ENCODE measurements around the gene GIGYF2. TPM values are rescaled to one million over a fixed set of nuclear protein-coding genes. Genes with fewer than 3 reads are reported as not detected.
A peak's percentile ranks its signal among the peaks of the same experiment; 100 is the strongest.
"Not testable (repeated sequence)": the region's sequence is repeated elsewhere in the genome, so short reads cannot be mapped to it uniquely, and the experiment has no call there.

The GIGYF2 gene
- total RNA-seq, 1 donor: 57.2 TPM

GRCh38 chr2:232842689-232843088, 145.6 kb downstream of the GIGYF2 start:
- H2AFZ ChIP-seq (ENCODE audit: low read length): no peak overlapping the region
- H3K27me3 ChIP-seq (ENCODE audit: insufficient read depth, low read length): no peaks in the 10 kb centered on the region
- DNase-seq (ENCODE audit: insufficient read length, low spot score, missing footprints): no peak
- H3K4me3 ChIP-seq (ENCODE audit: insufficient read depth, low read length): no peak overlapping the region
- peaks cover 10% of the 10 kb centered on the region for H3K4me1 ChIP-seq (ENCODE audit: insufficient read depth, low read length)
- H4K20me1 ChIP-seq (ENCODE audit: insufficient read depth, low read length): peaks cover 7% of the 10 kb centered on the region
- no peak overlapping the region for H3K27ac ChIP-seq (ENCODE audit: low read depth, low read length)
- no peak for TF ChIP-seq CTCF (IDR thresholded peaks at IDR 0.05; ENCODE audit: extremely low read depth, low read depth, low read length)
- peaks cover 58% of the 10 kb centered on the region for H3K36me3 ChIP-seq (ENCODE audit: insufficient read depth, low read length)
- no peaks in the 10 kb centered on the region for H3K9me3 ChIP-seq (ENCODE audit: low read depth, low read length)
- peaks cover 15% of the 10 kb centered on the region for H3K79me2 ChIP-seq (ENCODE audit: insufficient read depth, low read length)
- H3K4me2 ChIP-seq (ENCODE audit: insufficient read depth, low read length): no peak overlapping the region

- no peaks in the 10 kb centered on the region for H3K4me1 ChIP-seq (ENCODE audit: insufficient read depth, low read length)
- peaks cover 68% of the 10 kb centered on the region for H3K36me3 ChIP-seq (ENCODE audit: insufficient read depth, low read length)
- no peak overlapping the region for H3K27ac ChIP-seq (ENCODE audit: low read depth, low read length)
- H3K9me3 ChIP-seq (ENCODE audit: low read depth, low read length): no peaks in the 10 kb centered on the region
- peak; percentile 17 for TF ChIP-seq CTCF (IDR thresholded peaks at IDR 0.05; ENCODE audit: extremely low read depth, low read depth, low read length)
- peaks cover 6% of the 10 kb centered on the region for H3K79me2 ChIP-seq (ENCODE audit: insufficient read depth, low read length)
- no peak overlapping the region for H3K4me3 ChIP-seq (ENCODE audit: insufficient read depth, low read length)
- no peaks in the 10 kb centered on the region for H3K27me3 ChIP-seq (ENCODE audit: insufficient read depth, low read length)
- no peak overlapping the region for H3K4me2 ChIP-seq (ENCODE audit: insufficient read depth, low read length)
- no peak overlapping the region for H2AFZ ChIP-seq (ENCODE audit: low read length)
- DNase-seq (ENCODE audit: insufficient read length, low spot score, missing footprints): no peak
- no peaks in the 10 kb centered on the region for H4K20me1 ChIP-seq (ENCODE audit: insufficient read depth, low read length)
Measured at GRCh38 chr2:232843834-232844233, 146.7 kb downstream of the GIGYF2 start.

- Histone ChIP-seq H3K79me2 (ENCODE audit: insufficient read depth, low read length) (no peaks in the 10 kb centered on the region), H3K27ac (ENCODE audit: low read depth, low read length) (no peak overlapping the region), H3K4me1 (ENCODE audit: insufficient read depth, low read length) (no peaks in the 10 kb centered on the region), H3K4me2 (ENCODE audit: insufficient read depth, low read length) (no peak overlapping the region), H3K4me3 (ENCODE audit: insufficient read depth, low read length) (no peak overlapping the region), H3K9me3 (ENCODE audit: low read depth, low read length) (no peaks in the 10 kb centered on the region), H2AFZ (ENCODE audit: low read length) (no peak overlapping the region), H4K20me1 (ENCODE audit: insufficient read depth, low read length) (no peaks in the 10 kb centered on the region), H3K27me3 (ENCODE audit: insufficient read depth, low read length) (no peaks in the 10 kb centered on the region), H3K36me3 (ENCODE audit: insufficient read depth, low read length) (peaks cover 69% of the 10 kb centered on the region)
- no peak for TF ChIP-seq CTCF (IDR thresholded peaks at IDR 0.05; ENCODE audit: extremely low read depth, low read depth, low read length)
- DNase-seq (ENCODE audit: insufficient read length, low spot score, missing footprints): no peak
Measured at GRCh38 chr2:232846055-232846454, 148.9 kb downstream of the GIGYF2 start.

- H3K4me2 ChIP-seq (ENCODE audit: insufficient read depth, low read length): no peak overlapping the region
- H3K27ac ChIP-seq (ENCODE audit: low read depth, low read length): no peak overlapping the region
- no peak for DNase-seq (ENCODE audit: insufficient read length, low spot score, missing footprints)
- TF ChIP-seq CTCF (IDR thresholded peaks at IDR 0.05; ENCODE audit: extremely low read depth, low read depth, low read length): no peak
- H3K79me2 ChIP-seq (ENCODE audit: insufficient read depth, low read length): no peaks in the 10 kb centered on the region
- H2AFZ ChIP-seq (ENCODE audit: low read length): no peak overlapping the region
- no peaks in the 10 kb centered on the region for H4K20me1 ChIP-seq (ENCODE audit: insufficient read depth, low read length)
- no peaks in the 10 kb centered on the region for H3K9me3 ChIP-seq (ENCODE audit: low read depth, low read length)
- no peak overlapping the region for H3K4me3 ChIP-seq (ENCODE audit: insufficient read depth, low read length)
- H3K4me1 ChIP-seq (ENCODE audit: insufficient read depth, low read length): peaks cover 23% of the 10 kb centered on the region
- peaks cover 54% of the 10 kb centered on the region for H3K36me3 ChIP-seq (ENCODE audit: insufficient read depth, low read length)
- H3K27me3 ChIP-seq (ENCODE audit: insufficient read depth, low read length): no peaks in the 10 kb centered on the region
Measured at GRCh38 chr2:232850039-232850438, 152.9 kb downstream of the GIGYF2 start.

GRCh38 chr2:232852081-232852480, 154.9 kb downstream of the GIGYF2 start:
- peaks cover 49% of the 10 kb centered on the region for H3K36me3 ChIP-seq (ENCODE audit: insufficient read depth, low read length)

More at GRCh38 chr2:232852081-232852480, 154.9 kb downstream of the GIGYF2 start:
- H3K4me3 ChIP-seq (ENCODE audit: insufficient read depth, low read length); H3K79me2 ChIP-seq (ENCODE audit: insufficient read depth, low read length); H2AFZ ChIP-seq (ENCODE audit: low read length); H4K20me1 ChIP-seq (ENCODE audit: insufficient read depth, low read length); H3K4me2 ChIP-seq (ENCODE audit: insufficient read depth, low read length); H3K9me3 ChIP-seq (ENCODE audit: low read depth, low read length); H3K27me3 ChIP-seq (ENCODE audit: insufficient read depth, low read length): not testable (repeated sequence)
- H3K27ac ChIP-seq (ENCODE audit: low read depth, low read length): peak overlapping the region; percentile 17
- H3K4me1 ChIP-seq (ENCODE audit: insufficient read depth, low read length): peaks cover 30% of the 10 kb centered on the region
- peak; percentile 2 for DNase-seq (ENCODE audit: insufficient read length, low spot score, missing footprints)

All from osteoblast (primary cell).